Thoracic aorta (tissue), 2 donors: ENCODE measurements around the gene POLR3C. TPM values are rescaled to one million over a fixed set of nuclear protein-coding genes. Genes with fewer than 3 reads are reported as not detected.

Experiments used
- ATAC-seq: fragments of 150-250 bp; one replicate; pipeline ENCODE4 v1.8.0; 2017; ENCODE audit warnings: low read depth; ENCODE audit not compliant: insufficient number of reproducible peaks, low FRiP score
- DNase-seq: peaks from one replicate; pipeline ENCODE4 v3.0.0-alpha.2; 2020; ENCODE audit warnings: low spot score
- H3K27ac ChIP-seq, 2 donors: fragments of 200-600 bp; sonication (generic); 1 replicate in 1 of 2; 2 replicates in 1 of 2; pipeline ENCODE4 v1.5.1; 2016; ENCODE audit warnings: mild to moderate bottlenecking in 2 of 2, moderate library complexity in 2 of 2
- H3K27me3 ChIP-seq: fragments of 200-600 bp; sonication (generic); replicated peaks from 2 replicates; pipeline ENCODE4 v1.6.0; 2016; ENCODE audit warnings: mild to moderate bottlenecking; ENCODE audit not compliant: insufficient read depth
- H3K36me3 ChIP-seq: fragments of 200-600 bp; sonication (generic); one replicate; pipeline ENCODE4 v1.5.1; 2016
- H3K4me1 ChIP-seq, 2 donors: fragments of 200-600 bp; sonication (generic); 1 replicate in 1 of 2; 2 replicates in 1 of 2; pipeline versions ENCODE4 v1.5.1 to v1.6.0; 2016; ENCODE audit warnings: low read depth in 2 of 2, mild to moderate bottlenecking in 1 of 2; ENCODE audit not compliant: control insufficient read depth in 1 of 2
- H3K4me3 ChIP-seq: fragments of 200-600 bp; sonication (generic); 2 replicates; pipeline ENCODE4 v1.5.1; 2016; ENCODE audit warnings: mild to moderate bottlenecking
- H3K9me3 ChIP-seq: fragments of 200-600 bp; sonication (generic); 2 replicates; pipeline ENCODE4 v1.5.1; 2016
- CTCF ChIP-seq: fragments of 200-600 bp; sonication (generic); IDR thresholded peaks from one replicate; pipeline ENCODE4 v1.5.1; 2019; ENCODE audit warnings: antibody characterized with exemption
- total RNA-seq, 2 donors: library from RNA; depleted of rRNA; stranded (reverse); fragments of >200 nt; gene quantifications; one replicate each; pipeline versions ENCODE4 v1.1.0 to v1.2.3, GENCODE V29; 2016

The POLR3C gene
- total RNA-seq, 2 donors from 2014 or later: 23.4 to 42.9 TPM

- Histone ChIP-seq H3K9me3 (no peaks in the 10 kb centered on the region), H3K4me1 (peaks cover 14 to 27% of the 10 kb centered on the region in 2 donors), H3K27ac (peak overlapping the region; percentile 69 to 70), H3K4me3 (peak overlapping the region; percentile 75), H3K27me3 (no peaks in the 10 kb centered on the region), H3K36me3 (peaks cover 28% of the 10 kb centered on the region)
- TF ChIP-seq CTCF: no peak
- ATAC-seq (peak; percentile 33), DNase-seq (no peak)
These were observed 21.1 kb downstream of the POLR3C start for GRCh38 chr1:145845144-145845513.

- DNase-seq (peak; percentile 21), ATAC-seq (peak; percentile 60)
- peaks cover 14 to 32% of the 10 kb centered on the region in 2 donors for H3K4me1 ChIP-seq
- no peaks in the 10 kb centered on the region for H3K27me3 ChIP-seq
- H3K4me3 ChIP-seq: peak within 1 kb of the TSS; percentile 75
- peak; percentile 93 for TF ChIP-seq CTCF
- no peaks in the 10 kb centered on the region for H3K9me3 ChIP-seq
- peak within 1 kb of the TSS; percentile 69 to 70 for H3K27ac ChIP-seq
- H3K36me3 ChIP-seq: peaks cover 28% of the 10 kb centered on the region
These were observed 21.6 kb downstream of the POLR3C start, which contains the start of gene NUDT17 for GRCh38 chr1:145845514-145846161. Gene NUDT17 (plus strand): TSS chr1:145845630. CDS start chr1:145845641, 11 bp downstream.

GRCh38 chr1:145846201-145846612 lies 22.2 kb downstream of the POLR3C start:
- peaks cover 14 to 35% of the 10 kb centered on the region in 2 donors for H3K4me1 ChIP-seq
- peaks cover 28% of the 10 kb centered on the region for H3K36me3 ChIP-seq
- peak; percentile 66 for TF ChIP-seq CTCF
- H3K4me3 ChIP-seq: peak overlapping the region; percentile 75
- H3K27ac ChIP-seq: peak overlapping the region; percentile 69 to 70
- no peaks in the 10 kb centered on the region for H3K27me3 ChIP-seq
- H3K9me3 ChIP-seq: no peaks in the 10 kb centered on the region
- no peak for DNase-seq
- no peak for ATAC-seq

GRCh38 chr1:145847827-145848226 lies 23.8 kb downstream of the POLR3C start:
- Histone ChIP-seq H3K27ac (no peak overlapping the region), H3K4me1 (peaks cover 14 to 35% of the 10 kb centered on the region in 2 donors), H3K4me3 (no peak overlapping the region), H3K9me3 (no peaks in the 10 kb centered on the region), H3K36me3 (peaks cover 33% of the 10 kb centered on the region), H3K27me3 (no peaks in the 10 kb centered on the region)
- no peak for ATAC-seq
- TF ChIP-seq CTCF: no peak
- DNase-seq: no peak

- no peak overlapping the region for H3K4me3 ChIP-seq
- peak; percentile 12 for TF ChIP-seq CTCF
- DNase-seq (no peak), ATAC-seq (no peak)
- H3K27me3 ChIP-seq: no peaks in the 10 kb centered on the region
- H3K4me1 ChIP-seq: peaks cover 14 to 35% of the 10 kb centered on the region in 2 donors
- no peaks in the 10 kb centered on the region for H3K9me3 ChIP-seq
- peak overlapping the region; percentile 49 to 78 for H3K27ac ChIP-seq
- peaks cover 49% of the 10 kb centered on the region for H3K36me3 ChIP-seq
These were observed 25.6 kb downstream of the POLR3C start for GRCh38 chr1:145849356-145850160.
